K562 (cell line): ENCODE results near the gene PAK1IP1. TPM values are rescaled to one million over a fixed set of nuclear protein-coding genes. Genes with fewer than 3 reads are reported as not detected.

Experiments used
- ARID1B ChIP-seq: fragments of 450-650 bp; IDR thresholded peaks from 2 replicates; pipeline ENCODE4 v1.6.1; 2016; ENCODE audit warnings: antibody characterized with exemption, mild to moderate bottlenecking, inconsistent platforms
- BRF1 ChIP-seq: IDR thresholded peaks from 3 replicates; pipeline ENCODE4 v1.6.1; 2011; ENCODE audit warnings: borderline replicate concordance, mild to moderate bottlenecking; ENCODE audit not compliant: insufficient read length; ENCODE audit errors: extremely low read depth
- C11orf30 ChIP-seq: fragments of 450-650 bp; IDR thresholded peaks from 2 replicates; pipeline ENCODE4 v1.6.1; 2016; ENCODE audit warnings: low read depth, mild to moderate bottlenecking
- CHD1 ChIP-seq: fragments of 200-600 bp; sonication (generic); IDR thresholded peaks from one replicate; pipeline ENCODE4 v1.6.1; 2012; ENCODE audit warnings: mild to moderate bottlenecking, moderate library complexity, low read length, inconsistent platforms
- CREBBP ChIP-seq: IDR thresholded peaks from one replicate; pipeline ENCODE4 v1.6.1; 2012; ENCODE audit warnings: low read depth, mild to moderate bottlenecking, control low read depth, inconsistent platforms, low read length
- ELF1 ChIP-seq: fragments of 200-800 bp; sonication (Bioruptor generic); IDR thresholded peaks from 2 replicates; pipeline ENCODE4 v1.6.1; 2016; ENCODE audit warnings: missing genetic modification characterization, missing compliant biosample characterization
- FUS ChIP-seq: fragments of 200-400 bp; formaldehyde crosslinking; optimal IDR thresholded peaks from 2 replicates; pipeline ENCODE3; 2017; ENCODE audit warnings: low read depth, low read length
- MAFF ChIP-seq: IDR thresholded peaks from 2 replicates; pipeline ENCODE4 v1.6.1; 2012; ENCODE audit warnings: low read length, improper control_type of control experiment
- MAFG ChIP-seq: fragments of 450-650 bp; conservative IDR thresholded peaks from 2 replicates; pipeline ENCODE4 v1.6.1; 2016; ENCODE audit warnings: missing genetic modification characterization, missing compliant biosample characterization
- MAFK ChIP-seq: IDR thresholded peaks from 2 replicates; pipeline ENCODE4 v1.6.1; 2011; ENCODE audit warnings: low read length, improper control_type of control experiment
- MCM5 ChIP-seq: fragments of 450-650 bp; IDR thresholded peaks from 2 replicates; pipeline ENCODE4 v1.6.1; 2016; ENCODE audit warnings: low read depth
- NFYB ChIP-seq: IDR thresholded peaks from 2 replicates; pipeline ENCODE4 v1.6.1; 2011; ENCODE audit warnings: mild to moderate bottlenecking, moderate library complexity; ENCODE audit not compliant: insufficient read length; ENCODE audit errors: extremely low read depth
- PHB ChIP-seq: fragments of 250-450 bp; sonication (Bioruptor Pico); IDR thresholded peaks from 2 replicates; pipeline ENCODE4 v1.5.0; 2021
- PTTG1 ChIP-seq: fragments of 450-650 bp; IDR thresholded peaks from 2 replicates; pipeline ENCODE4 v1.6.1; 2016; ENCODE audit warnings: low read depth, mild to moderate bottlenecking, missing genetic modification characterization, missing compliant biosample characterization
- RBM25 ChIP-seq: fragments of 200-400 bp; formaldehyde crosslinking; IDR thresholded peaks from 2 replicates; pipeline ENCODE4 v1.6.1; 2018; ENCODE audit warnings: low read length, low read depth, moderate library complexity; ENCODE audit not compliant: severe bottlenecking
- SMARCE1 ChIP-seq: fragments of 450-650 bp; IDR thresholded peaks from 2 replicates; pipeline ENCODE4 v1.7.1; 2016; ENCODE audit warnings: mild to moderate bottlenecking
- SP2 ChIP-seq: IDR thresholded peaks from 2 replicates; pipeline ENCODE4 v1.6.1; 2011; ENCODE audit warnings: mild to moderate bottlenecking, low read depth, low read length, moderate library complexity; ENCODE audit not compliant: poor library complexity, severe bottlenecking; ENCODE audit errors: extremely low read depth
- USF1 ChIP-seq: sonication (generic); formaldehyde crosslinking; IDR thresholded peaks from 2 replicates; pipeline ENCODE4 v1.9.0; 2022; ENCODE audit warnings: mild to moderate bottlenecking, missing genetic modification reagents
- ZBTB33 ChIP-seq: sonication (generic); formaldehyde crosslinking; IDR thresholded peaks from 2 replicates; pipeline ENCODE4 v1.8.1; 2023; ENCODE audit warnings: mild to moderate bottlenecking, missing genetic modification reagents
- ZNF24 ChIP-seq: fragments of 450-650 bp; IDR thresholded peaks from 2 replicates; pipeline ENCODE4 v1.6.1; 2016
- ZNF274 ChIP-seq: IDR thresholded peaks from 2 replicates; pipeline ENCODE4 v1.6.1; 2011; ENCODE audit warnings: low read depth, mild to moderate bottlenecking, low read length, moderate library complexity, borderline replicate concordance
- ZNF316 ChIP-seq: fragments of 450-650 bp; IDR thresholded peaks from 2 replicates; pipeline ENCODE4 v1.6.1; 2016
- ZNF764 ChIP-seq: fragments of 250-450 bp; sonication (Bioruptor Pico); IDR thresholded peaks from 2 replicates; pipeline ENCODE4 v1.4.0; 2020; ENCODE audit warnings: low read depth, mild to moderate bottlenecking, moderate library complexity
- polyA plus RNA-seq, 8 experiments: library from polyadenylated mRNA; depleted of rRNA in 4 of 8; stranded (reverse) in 5 of 8; unstranded in 3 of 8; fragments of >200 nt; fragmentation: Nextera tagmentation in 2 of 8; fragmentation: Illumina TruSeq in 1 of 8; extraction: Ambion mirVana in 2 of 8; extraction: Trizol in 1 of 8; gene quantifications; 2 replicates each; pipeline versions ENCODE4 v1.2.1 to v1.2.3, GENCODE V29; 2011 to 2014; ENCODE audit warnings: inconsistent platforms in 1 of 8, missing spikeins in 1 of 8
- total RNA-seq, 7 experiments: library from RNA; depleted of rRNA in 6 of 7; stranded (reverse); fragments of >200 nt in 6 of 7; fragmentation: Illumina TruSeq in 2 of 7; extraction: Trizol in 2 of 7; gene quantifications; 2 replicates each; pipeline versions ENCODE4 v1.2.1 to v1.2.3, GENCODE V29; 2011 to 2021; ENCODE audit warnings: low replicate concordance in 1 of 7
- TF ChIP-seq, protein P1 (sequence below), 2 experiments: fragments of 200-800 bp in 1 of 2; sonication (Bioruptor generic) in 1 of 2; sonication (generic) in 1 of 2; formaldehyde crosslinking in 1 of 2; IDR thresholded peaks in 1 of 2; conservative IDR thresholded peaks in 1 of 2; 2 replicates each; pipeline versions ENCODE4 v1.5.0 to v1.6.1; 2016 to 2020; ENCODE audit warnings: missing compliant biosample characterization in 1 of 2, missing genetic modification characterization in 1 of 2, missing genetic modification reagents in 1 of 2
- TF ChIP-seq, protein P2 (sequence below), 3 experiments: IDR thresholded peaks in 2 of 3; conservative IDR thresholded peaks in 1 of 3; 2 replicates each; pipeline ENCODE4 v1.5.1; 2011 to 2012; ENCODE audit warnings: low read length in 3 of 3, mild to moderate bottlenecking in 3 of 3, control low read depth in 2 of 3, improper control_type of control experiment in 1 of 3, inconsistent platforms in 1 of 3, low read depth in 1 of 3, mixed read lengths in 1 of 3, moderate library complexity in 1 of 3; ENCODE audit not compliant: insufficient read depth in 2 of 3

Gene PAK1IP1
- total and polyA plus RNA-seq, 9 of the 15 experiments (the other 6 are each of a cell fraction or from before 2014, with no cell fraction given) = 50.0 to 200 (median 87.0) TPM

DNA sequence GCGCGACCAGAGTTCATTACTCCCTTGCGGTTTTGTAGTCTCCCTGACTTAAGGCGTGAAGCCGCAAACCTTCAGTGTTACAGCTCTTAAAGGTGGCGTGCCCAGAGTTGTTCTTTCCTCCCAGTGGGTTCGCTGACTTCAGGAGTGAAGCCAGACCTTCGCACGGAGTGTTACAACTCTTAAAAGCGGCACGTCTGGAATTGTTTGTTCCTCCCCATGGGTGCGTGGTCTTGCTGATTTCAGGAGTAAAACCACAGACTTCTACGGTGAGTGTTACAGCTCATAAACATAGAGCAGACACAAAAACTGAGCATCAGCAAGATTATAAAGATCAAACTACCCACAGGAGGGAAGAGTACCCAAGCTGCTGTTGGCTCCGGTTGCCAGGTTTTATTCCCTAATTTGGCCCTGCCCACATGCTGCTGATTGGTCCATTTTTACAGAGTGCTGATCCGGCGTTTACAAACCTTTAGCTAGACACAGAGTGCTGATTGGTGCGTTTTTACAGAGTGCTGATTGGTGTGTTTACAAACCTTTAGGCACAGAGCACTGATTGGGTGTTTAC, 38.5 kb downstream of the PAK1IP1 start (continued):
- 0 out of 2 replicates have a peak, but pooled peaks have one; percentile 11 for TF ChIP-seq ZBTB33 (CRISPR knock-in tag)
- peak; percentile 31 for TF ChIP-seq RBM25
- peak; percentile 40; the same call in 1 of the 2 replicates for TF ChIP-seq MAFK
- TF ChIP-seq ZNF274 = no peak
- peak; percentile 50; the same call in 1 of the 2 replicates for TF ChIP-seq MAFG
- TF ChIP-seq, protein P1, sequence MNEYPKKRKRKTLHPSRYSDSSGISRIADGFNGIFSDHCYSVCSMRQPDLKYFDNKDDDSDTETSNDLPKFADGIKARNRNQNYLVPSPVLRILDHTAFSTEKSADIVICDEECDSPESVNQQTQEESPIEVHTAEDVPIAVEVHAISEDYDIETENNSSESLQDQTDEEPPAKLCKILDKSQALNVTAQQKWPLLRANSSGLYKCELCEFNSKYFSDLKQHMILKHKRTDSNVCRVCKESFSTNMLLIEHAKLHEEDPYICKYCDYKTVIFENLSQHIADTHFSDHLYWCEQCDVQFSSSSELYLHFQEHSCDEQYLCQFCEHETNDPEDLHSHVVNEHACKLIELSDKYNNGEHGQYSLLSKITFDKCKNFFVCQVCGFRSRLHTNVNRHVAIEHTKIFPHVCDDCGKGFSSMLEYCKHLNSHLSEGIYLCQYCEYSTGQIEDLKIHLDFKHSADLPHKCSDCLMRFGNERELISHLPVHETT (CRISPR knock-in tag; conservative IDR thresholded peaks at IDR 0.05 in 1 of 2, IDR thresholded peaks at IDR 0.05 in 1 of 2) = no peak
- no peak for TF ChIP-seq SMARCE1
- TF ChIP-seq PHB (CRISPR knock-in tag) = no peak
- TF ChIP-seq FUS = no peak
- TF ChIP-seq BRF1 = no peak
- TF ChIP-seq USF1 (CRISPR knock-in tag) = no peak
- TF ChIP-seq MAFF = peak; percentile 57
- no peak for TF ChIP-seq ZNF24
- no peak for TF ChIP-seq SP2
- peak; percentile 93 for TF ChIP-seq NFYB
- peak; percentile 90 for TF ChIP-seq ZNF316
- no peak for TF ChIP-seq PTTG1
- TF ChIP-seq CREBBP = no peak
- peak; percentile 75; the same call in 1 of the 2 replicates for TF ChIP-seq C11orf30
- TF ChIP-seq CHD1 = no peak
- TF ChIP-seq ELF1 (tag) = no peak
- TF ChIP-seq MCM5 = no peak
- TF ChIP-seq, protein P2, sequence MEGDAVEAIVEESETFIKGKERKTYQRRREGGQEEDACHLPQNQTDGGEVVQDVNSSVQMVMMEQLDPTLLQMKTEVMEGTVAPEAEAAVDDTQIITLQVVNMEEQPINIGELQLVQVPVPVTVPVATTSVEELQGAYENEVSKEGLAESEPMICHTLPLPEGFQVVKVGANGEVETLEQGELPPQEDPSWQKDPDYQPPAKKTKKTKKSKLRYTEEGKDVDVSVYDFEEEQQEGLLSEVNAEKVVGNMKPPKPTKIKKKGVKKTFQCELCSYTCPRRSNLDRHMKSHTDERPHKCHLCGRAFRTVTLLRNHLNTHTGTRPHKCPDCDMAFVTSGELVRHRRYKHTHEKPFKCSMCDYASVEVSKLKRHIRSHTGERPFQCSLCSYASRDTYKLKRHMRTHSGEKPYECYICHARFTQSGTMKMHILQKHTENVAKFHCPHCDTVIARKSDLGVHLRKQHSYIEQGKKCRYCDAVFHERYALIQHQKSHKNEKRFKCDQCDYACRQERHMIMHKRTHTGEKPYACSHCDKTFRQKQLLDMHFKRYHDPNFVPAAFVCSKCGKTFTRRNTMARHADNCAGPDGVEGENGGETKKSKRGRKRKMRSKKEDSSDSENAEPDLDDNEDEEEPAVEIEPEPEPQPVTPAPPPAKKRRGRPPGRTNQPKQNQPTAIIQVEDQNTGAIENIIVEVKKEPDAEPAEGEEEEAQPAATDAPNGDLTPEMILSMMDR (IDR thresholded peaks at IDR 0.05 in 2 of 3, conservative IDR thresholded peaks at IDR 0.05 in 1 of 3; ENCODE audit: insufficient read depth in 2 of 3, low read depth in 1 of 3, low read length in 3 of 3) = no peak
- no peak for TF ChIP-seq ARID1B
- no peak for TF ChIP-seq ZNF764 (CRISPR knock-in tag)
